ENCODE data around the gene FRMD4A.

DNA sequence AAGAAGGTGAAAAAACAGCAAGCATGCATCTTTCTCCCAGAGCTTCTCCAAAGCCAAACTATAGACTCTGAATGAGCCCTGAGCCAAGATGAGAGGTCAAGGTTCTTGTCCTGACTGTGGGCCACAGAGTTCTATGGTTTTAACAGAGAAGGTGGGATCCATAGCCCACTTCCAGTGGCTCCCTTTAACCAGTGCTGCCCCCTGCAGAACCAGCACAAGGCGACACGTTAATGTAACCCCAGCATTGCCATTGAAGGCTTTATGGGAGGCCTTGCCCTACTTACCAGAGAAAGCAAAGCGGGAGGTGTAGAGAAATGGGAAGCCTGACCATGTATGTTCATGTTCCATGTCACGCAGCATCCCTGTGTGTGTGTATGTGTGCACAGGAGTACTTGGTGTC, 500.3 kb downstream of the FRMD4A start:
- TF ChIP-seq POLR2A (IDR thresholded peaks at IDR 0.05; ENCODE audit: extremely low read depth, insufficient read length) (no peak), MYC (IDR thresholded peaks at IDR 0.05; ENCODE audit: low read depth, low read length) (no peak)
- TF ChIP-seq, protein P1, sequence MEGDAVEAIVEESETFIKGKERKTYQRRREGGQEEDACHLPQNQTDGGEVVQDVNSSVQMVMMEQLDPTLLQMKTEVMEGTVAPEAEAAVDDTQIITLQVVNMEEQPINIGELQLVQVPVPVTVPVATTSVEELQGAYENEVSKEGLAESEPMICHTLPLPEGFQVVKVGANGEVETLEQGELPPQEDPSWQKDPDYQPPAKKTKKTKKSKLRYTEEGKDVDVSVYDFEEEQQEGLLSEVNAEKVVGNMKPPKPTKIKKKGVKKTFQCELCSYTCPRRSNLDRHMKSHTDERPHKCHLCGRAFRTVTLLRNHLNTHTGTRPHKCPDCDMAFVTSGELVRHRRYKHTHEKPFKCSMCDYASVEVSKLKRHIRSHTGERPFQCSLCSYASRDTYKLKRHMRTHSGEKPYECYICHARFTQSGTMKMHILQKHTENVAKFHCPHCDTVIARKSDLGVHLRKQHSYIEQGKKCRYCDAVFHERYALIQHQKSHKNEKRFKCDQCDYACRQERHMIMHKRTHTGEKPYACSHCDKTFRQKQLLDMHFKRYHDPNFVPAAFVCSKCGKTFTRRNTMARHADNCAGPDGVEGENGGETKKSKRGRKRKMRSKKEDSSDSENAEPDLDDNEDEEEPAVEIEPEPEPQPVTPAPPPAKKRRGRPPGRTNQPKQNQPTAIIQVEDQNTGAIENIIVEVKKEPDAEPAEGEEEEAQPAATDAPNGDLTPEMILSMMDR (IDR thresholded peaks at IDR 0.05; ENCODE audit: low read depth, low read length), result no peak
- TF ChIP-seq, protein P2, sequence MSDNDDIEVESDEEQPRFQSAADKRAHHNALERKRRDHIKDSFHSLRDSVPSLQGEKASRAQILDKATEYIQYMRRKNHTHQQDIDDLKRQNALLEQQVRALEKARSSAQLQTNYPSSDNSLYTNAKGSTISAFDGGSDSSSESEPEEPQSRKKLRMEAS (IDR thresholded peaks at IDR 0.05; ENCODE audit: low read depth, low read length), result no peak

Data from NB4 (cell line).